ENCODE results near the gene TMEM235.

The TMEM235 gene

GRCh38 chr17:78227455-78227916 lies 3.9 kb upstream of the TMEM235 start:
- TF ChIP-seq FOXP2 (optimal IDR thresholded peaks at IDR 0.05; ENCODE audit: borderline replicate concordance, extremely low read depth, extremely low read length, insufficient read depth) (no peak), TAF1 (IDR thresholded peaks at IDR 0.05; ENCODE audit: borderline replicate concordance, insufficient read depth, low read length) (no peak), SIN3A (IDR thresholded peaks at IDR 0.05; ENCODE audit: borderline replicate concordance, insufficient read depth, low read length) (no peak), POLR2AphosphoS5 (IDR thresholded peaks at IDR 0.05; ENCODE audit: low read depth, low read length) (no peak)
- TF ChIP-seq, protein P1, sequence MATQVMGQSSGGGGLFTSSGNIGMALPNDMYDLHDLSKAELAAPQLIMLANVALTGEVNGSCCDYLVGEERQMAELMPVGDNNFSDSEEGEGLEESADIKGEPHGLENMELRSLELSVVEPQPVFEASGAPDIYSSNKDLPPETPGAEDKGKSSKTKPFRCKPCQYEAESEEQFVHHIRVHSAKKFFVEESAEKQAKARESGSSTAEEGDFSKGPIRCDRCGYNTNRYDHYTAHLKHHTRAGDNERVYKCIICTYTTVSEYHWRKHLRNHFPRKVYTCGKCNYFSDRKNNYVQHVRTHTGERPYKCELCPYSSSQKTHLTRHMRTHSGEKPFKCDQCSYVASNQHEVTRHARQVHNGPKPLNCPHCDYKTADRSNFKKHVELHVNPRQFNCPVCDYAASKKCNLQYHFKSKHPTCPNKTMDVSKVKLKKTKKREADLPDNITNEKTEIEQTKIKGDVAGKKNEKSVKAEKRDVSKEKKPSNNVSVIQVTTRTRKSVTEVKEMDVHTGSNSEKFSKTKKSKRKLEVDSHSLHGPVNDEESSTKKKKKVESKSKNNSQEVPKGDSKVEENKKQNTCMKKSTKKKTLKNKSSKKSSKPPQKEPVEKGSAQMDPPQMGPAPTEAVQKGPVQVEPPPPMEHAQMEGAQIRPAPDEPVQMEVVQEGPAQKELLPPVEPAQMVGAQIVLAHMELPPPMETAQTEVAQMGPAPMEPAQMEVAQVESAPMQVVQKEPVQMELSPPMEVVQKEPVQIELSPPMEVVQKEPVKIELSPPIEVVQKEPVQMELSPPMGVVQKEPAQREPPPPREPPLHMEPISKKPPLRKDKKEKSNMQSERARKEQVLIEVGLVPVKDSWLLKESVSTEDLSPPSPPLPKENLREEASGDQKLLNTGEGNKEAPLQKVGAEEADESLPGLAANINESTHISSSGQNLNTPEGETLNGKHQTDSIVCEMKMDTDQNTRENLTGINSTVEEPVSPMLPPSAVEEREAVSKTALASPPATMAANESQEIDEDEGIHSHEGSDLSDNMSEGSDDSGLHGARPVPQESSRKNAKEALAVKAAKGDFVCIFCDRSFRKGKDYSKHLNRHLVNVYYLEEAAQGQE (IDR thresholded peaks at IDR 0.05; ENCODE audit: insufficient read depth in 1 of 2, low read depth in 2 of 2, low read length in 2 of 2), result no peak

DNA sequence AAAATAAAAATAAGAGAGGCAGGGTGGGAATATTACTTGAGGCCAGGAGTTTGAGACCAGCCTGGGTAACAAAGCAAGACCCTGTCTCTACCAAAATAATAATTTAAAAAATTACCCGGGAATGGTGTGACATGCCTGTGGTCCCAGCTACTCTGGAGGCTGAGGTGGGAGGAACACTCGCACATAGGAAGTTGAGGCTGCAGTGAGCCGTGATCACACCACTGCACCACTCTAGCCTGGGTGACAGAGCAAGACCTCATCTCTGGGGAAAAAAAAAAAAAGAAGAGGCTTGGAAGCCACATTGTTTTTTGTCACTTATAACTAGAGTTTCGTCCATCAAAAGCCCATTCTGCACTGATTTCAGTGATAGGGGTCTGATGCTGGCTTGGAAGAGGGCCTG lies 3.3 kb upstream of the TMEM235 start:
- no peak for TF ChIP-seq SIN3A (IDR thresholded peaks at IDR 0.05; ENCODE audit: borderline replicate concordance, insufficient read depth, low read length)
- TF ChIP-seq POLR2AphosphoS5 (IDR thresholded peaks at IDR 0.05; ENCODE audit: low read depth, low read length), result no peak
- TF ChIP-seq, protein P1 (IDR thresholded peaks at IDR 0.05; ENCODE audit: insufficient read depth in 1 of 2, low read depth in 2 of 2, low read length in 2 of 2), result no peak
- no peak for TF ChIP-seq FOXP2 (optimal IDR thresholded peaks at IDR 0.05; ENCODE audit: borderline replicate concordance, extremely low read depth, extremely low read length, insufficient read depth)
- no peak for TF ChIP-seq TAF1 (IDR thresholded peaks at IDR 0.05; ENCODE audit: borderline replicate concordance, insufficient read depth, low read length)

- no peak for TF ChIP-seq SIN3A (IDR thresholded peaks at IDR 0.05; ENCODE audit: borderline replicate concordance, insufficient read depth, low read length)
- no peak for TF ChIP-seq POLR2AphosphoS5 (IDR thresholded peaks at IDR 0.05; ENCODE audit: low read depth, low read length)
- no peak for TF ChIP-seq TAF1 (IDR thresholded peaks at IDR 0.05; ENCODE audit: borderline replicate concordance, insufficient read depth, low read length)
- TF ChIP-seq FOXP2 (optimal IDR thresholded peaks at IDR 0.05; ENCODE audit: borderline replicate concordance, extremely low read depth, extremely low read length, insufficient read depth), result no peak
- TF ChIP-seq, protein P1 (IDR thresholded peaks at IDR 0.05; ENCODE audit: insufficient read depth in 1 of 2, low read depth in 2 of 2, low read length in 2 of 2), result no peak
Measured at GRCh38 chr17:78230252-78230962, 1.0 kb upstream of the TMEM235 start.

GRCh38 chr17:78231991-78232858 lies 794 bp downstream of the TMEM235 start:
- no peak for TF ChIP-seq TAF1 (IDR thresholded peaks at IDR 0.05; ENCODE audit: borderline replicate concordance, insufficient read depth, low read length)
- TF ChIP-seq POLR2AphosphoS5 (IDR thresholded peaks at IDR 0.05; ENCODE audit: low read depth, low read length), result no peak
- no peak for TF ChIP-seq SIN3A (IDR thresholded peaks at IDR 0.05; ENCODE audit: borderline replicate concordance, insufficient read depth, low read length)
- no peak for TF ChIP-seq FOXP2 (optimal IDR thresholded peaks at IDR 0.05; ENCODE audit: borderline replicate concordance, extremely low read depth, extremely low read length, insufficient read depth)
- TF ChIP-seq, protein P1 (IDR thresholded peaks at IDR 0.05; ENCODE audit: insufficient read depth in 1 of 2, low read depth in 2 of 2, low read length in 2 of 2), result no peak
